HG02588 (cell line): Measurements from ENCODE around the gene FIBCD1.

Experiments used
- ATAC-seq: cut with Tn5 transposase; IDR thresholded peaks from one replicate; pipeline ENCODE4 v1.9.1; 2021; ENCODE audit warnings: mild to moderate bottlenecking, moderate library complexity; ENCODE audit not compliant: unreplicated experiment

Gene FIBCD1

GRCh38 chr9:130923611-130924447 is 15.2 kb downstream of the FIBCD1 start:
- ATAC-seq = no peak

GRCh38 chr9:130922893-130923610 is 16.0 kb downstream of the FIBCD1 start:
- no peak for ATAC-seq

GRCh38 chr9:130921989-130922892 is 16.8 kb downstream of the FIBCD1 start:
- ATAC-seq = no peak

- ATAC-seq = no peak
These were observed 17.6 kb downstream of the FIBCD1 start for GRCh38 chr9:130921300-130921988.

GRCh38 chr9:130920762-130921299 is 18.2 kb downstream of the FIBCD1 start:
- no peak for ATAC-seq

- ATAC-seq = no peak
These were observed 18.8 kb downstream of the FIBCD1 start for GRCh38 chr9:130920233-130920632.

GRCh38 chr9:130919559-130920145 is 19.4 kb downstream of the FIBCD1 start:
- ATAC-seq = no peak

- ATAC-seq = no peak
These were observed 20.1 kb downstream of the FIBCD1 start for GRCh38 chr9:130918826-130919558.

- no peak for ATAC-seq
These were observed 20.8 kb downstream of the FIBCD1 start for GRCh38 chr9:130918101-130918825.

GRCh38 chr9:130917168-130917960 is 21.7 kb downstream of the FIBCD1 start:
- ATAC-seq = no peak

- no peak for ATAC-seq
These were observed 24.0 kb downstream of the FIBCD1 start for GRCh38 chr9:130915096-130915447.

GRCh38 chr9:130914417-130915095 is 24.5 kb downstream of the FIBCD1 start:
- no peak for ATAC-seq

- ATAC-seq = no peak
These were observed 25.2 kb downstream of the FIBCD1 start for GRCh38 chr9:130913599-130914416.

GRCh38 chr9:130912932-130913598 is 26.0 kb downstream of the FIBCD1 start:
- no peak for ATAC-seq

GRCh38 chr9:130911254-130912049 is 27.6 kb downstream of the FIBCD1 start:
- no peak for ATAC-seq
